ENCODE data around the gene GLT6D1. TPM values are rescaled to one million over a fixed set of nuclear protein-coding genes. Genes with fewer than 3 reads are reported as not detected.

GLT6D1 gene
- total RNA-seq, 1 experiment from 2014 or later, result not detected

- intact Hi-C loops (cut with micrococcal nuclease; ENCODE audit: unreplicated experiment), result no loop called here
These were observed 48.8 kb downstream of the GLT6D1 start for GRCh38 chr9:135590486-135591079.

GRCh38 chr9:135589596-135590485, 49.5 kb downstream of the GLT6D1 start:
- DNase-seq, result no peak
- no peaks in the 10 kb centered on the region for H3K36me3 ChIP-seq (ENCODE audit: low read depth)
- CTCF ChIA-PET, result no interaction called here
- no peaks in the 10 kb centered on the region for H3K9me2 ChIP-seq (ENCODE audit: insufficient read depth)
- no peaks in the 10 kb centered on the region for H3K79me2 ChIP-seq (ENCODE audit: low read depth)
- H3F3A ChIP-seq (ENCODE audit: insufficient read depth, low read depth), result no peaks in the 10 kb centered on the region
- intact Hi-C loops (cut with micrococcal nuclease; ENCODE audit: unreplicated experiment), result no loop called here
- H3K4me3 ChIP-seq, result no peak overlapping the region
- peaks cover 64% of the 10 kb centered on the region for H3K27me3 ChIP-seq (ENCODE audit: insufficient read depth, low read depth)
- H3K4me2 ChIP-seq, result no peak overlapping the region
- no peak for TF ChIP-seq CTCF (conservative IDR thresholded peaks at IDR 0.05)
- no peak for TF ChIP-seq EZH2 (IDR thresholded peaks at IDR 0.05; ENCODE audit: low read depth)
- no peaks in the 10 kb centered on the region for H3K4me1 ChIP-seq (replicated peaks; ENCODE audit: insufficient read depth)
- H4K20me1 ChIP-seq (ENCODE audit: insufficient read depth), result no peaks in the 10 kb centered on the region
- POLR2A ChIA-PET (ENCODE audit: unreplicated experiment), result no interaction called here
- no TSS peak for BruUV-seq (replicated peaks)
- no peak overlapping the region for H2AFZ ChIP-seq
- H3K9me3 ChIP-seq (ENCODE audit: insufficient read depth, low read depth), result no peaks in the 10 kb centered on the region
- H3K27ac ChIP-seq, result no peak overlapping the region

More at GRCh38 chr9:135590486-135591079, 48.8 kb downstream of the GLT6D1 start:
- no peaks in the 10 kb centered on the region for H3K9me2 ChIP-seq (ENCODE audit: insufficient read depth)
- no peak overlapping the region for H3K27ac ChIP-seq
- ChIA-PET CTCF (no interaction called here), POLR2A (ENCODE audit: unreplicated experiment) (no interaction called here)
- peaks cover 64% of the 10 kb centered on the region for H3K27me3 ChIP-seq (ENCODE audit: insufficient read depth, low read depth)
- no peaks in the 10 kb centered on the region for H3K36me3 ChIP-seq (ENCODE audit: low read depth)
- no peak for TF ChIP-seq CTCF (conservative IDR thresholded peaks at IDR 0.05)
- TF ChIP-seq EZH2 (IDR thresholded peaks at IDR 0.05; ENCODE audit: low read depth), result no peak
- no peaks in the 10 kb centered on the region for H4K20me1 ChIP-seq (ENCODE audit: insufficient read depth)
- no TSS peak for BruUV-seq (replicated peaks)
- no peaks in the 10 kb centered on the region for H3K79me2 ChIP-seq (ENCODE audit: low read depth)
- H3K9me3 ChIP-seq (ENCODE audit: insufficient read depth, low read depth), result no peaks in the 10 kb centered on the region
- H3K4me3 ChIP-seq, result no peak overlapping the region
- no peak overlapping the region for H2AFZ ChIP-seq
- H3F3A ChIP-seq (ENCODE audit: insufficient read depth, low read depth), result no peaks in the 10 kb centered on the region
- no peak overlapping the region for H3K4me2 ChIP-seq
- no peaks in the 10 kb centered on the region for H3K4me1 ChIP-seq (replicated peaks; ENCODE audit: insufficient read depth)
- no peak for DNase-seq

DNA sequence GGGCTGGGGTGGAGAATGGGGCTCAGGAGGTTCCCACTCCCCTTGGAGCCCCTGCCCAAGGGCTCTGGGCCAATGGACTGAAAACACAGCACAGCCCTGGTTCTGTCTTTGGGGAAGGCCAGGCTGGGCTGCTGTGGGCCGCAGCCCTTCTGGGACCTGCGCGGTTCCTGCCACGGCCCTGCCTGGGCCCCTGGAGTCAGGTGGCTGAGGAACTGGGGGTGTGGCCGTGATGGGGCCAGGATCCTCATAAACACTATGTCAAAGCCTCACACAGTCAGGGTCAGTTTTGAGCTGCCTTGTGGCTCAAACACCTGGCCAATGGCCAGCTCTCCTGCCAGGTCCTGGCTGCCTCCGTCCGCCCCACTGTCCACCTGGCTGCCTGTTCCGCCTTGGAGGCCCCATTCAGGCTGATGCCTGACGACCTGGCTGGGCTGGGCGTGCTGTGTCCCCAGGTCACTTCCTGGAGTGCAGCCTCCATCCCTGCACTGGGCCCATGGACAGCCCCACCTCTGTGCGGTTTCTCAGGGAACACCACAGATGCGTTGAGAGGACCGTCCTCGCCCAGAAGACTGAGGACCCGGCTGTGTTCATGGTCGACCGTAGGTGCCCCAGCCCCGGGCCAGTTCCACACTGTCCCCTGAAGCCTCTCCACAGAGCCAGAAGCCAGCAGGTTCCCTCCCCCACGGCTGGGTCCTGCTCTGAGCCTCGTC, 50.3 kb downstream of the GLT6D1 start:
- BruUV-seq (replicated peaks), result no TSS peak
- Histone ChIP-seq H3K9me3 (ENCODE audit: insufficient read depth, low read depth) (no peaks in the 10 kb centered on the region), H4K20me1 (ENCODE audit: insufficient read depth) (no peaks in the 10 kb centered on the region), H2AFZ (no peak overlapping the region), H3K36me3 (ENCODE audit: low read depth) (no peaks in the 10 kb centered on the region), H3F3A (ENCODE audit: insufficient read depth, low read depth) (no peaks in the 10 kb centered on the region), H3K4me1 (replicated peaks; ENCODE audit: insufficient read depth) (no peaks in the 10 kb centered on the region), H3K27me3 (ENCODE audit: insufficient read depth, low read depth) (peaks cover 63% of the 10 kb centered on the region), H3K4me3 (no peak overlapping the region), H3K79me2 (ENCODE audit: low read depth) (no peaks in the 10 kb centered on the region), H3K27ac (no peak overlapping the region), H3K4me2 (no peak overlapping the region), H3K9me2 (ENCODE audit: insufficient read depth) (no peaks in the 10 kb centered on the region)
- no peak for TF ChIP-seq CTCF (conservative IDR thresholded peaks at IDR 0.05)
- TF ChIP-seq EZH2 (IDR thresholded peaks at IDR 0.05; ENCODE audit: low read depth), result no peak
- DNase-seq, result no peak
- intact Hi-C loops (cut with micrococcal nuclease; ENCODE audit: unreplicated experiment), result no loop called here
- ChIA-PET POLR2A (ENCODE audit: unreplicated experiment) (no interaction called here), CTCF (no interaction called here)

All from PC-9 (cell line).